GM12873 (cell line): ENCODE results near the gene PPP1R14B.

ENCODE experiments used
- TF ChIP-seq, protein P1 (sequence below): IDR thresholded peaks from 2 replicates; pipeline ENCODE4 v1.5.1; 2012; ENCODE audit warnings: low read depth, mild to moderate bottlenecking, moderate library complexity, low read length, control low read depth; ENCODE audit not compliant: insufficient read depth; ENCODE audit errors: missing control alignments

PPP1R14B gene

DNA sequence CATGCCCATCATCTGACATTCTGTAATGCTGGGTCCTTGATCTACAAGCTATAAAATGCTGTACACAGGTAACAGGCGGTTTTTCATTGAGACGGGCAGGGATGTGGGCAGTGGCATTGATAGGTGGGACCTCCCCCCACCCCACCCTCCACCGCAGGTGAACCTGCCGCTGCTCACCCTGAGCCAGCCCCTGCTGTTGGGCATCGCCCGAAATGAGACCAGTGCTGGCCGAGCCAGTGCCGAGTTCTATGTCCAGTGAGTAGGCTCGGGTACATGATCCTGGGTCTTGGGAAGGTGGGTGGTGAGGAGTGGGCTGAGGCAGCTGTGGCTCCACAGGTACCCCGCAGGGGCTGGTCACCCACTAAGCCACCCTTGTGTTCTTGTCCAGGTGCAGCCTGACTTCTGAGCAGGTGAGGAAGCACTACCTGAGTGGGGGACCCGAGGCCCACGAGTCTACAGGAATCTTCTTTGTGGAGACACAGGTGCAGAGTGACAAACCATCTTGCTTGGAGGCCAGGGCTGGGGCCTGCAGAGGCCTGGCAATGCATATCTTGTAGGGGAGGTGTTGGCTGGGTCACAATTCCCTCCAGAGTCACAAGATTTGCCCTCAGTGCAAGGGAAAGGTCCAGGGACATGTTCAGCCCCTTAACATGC, 17.5 kb downstream of the PPP1R14B start:
- TF ChIP-seq, protein P1, sequence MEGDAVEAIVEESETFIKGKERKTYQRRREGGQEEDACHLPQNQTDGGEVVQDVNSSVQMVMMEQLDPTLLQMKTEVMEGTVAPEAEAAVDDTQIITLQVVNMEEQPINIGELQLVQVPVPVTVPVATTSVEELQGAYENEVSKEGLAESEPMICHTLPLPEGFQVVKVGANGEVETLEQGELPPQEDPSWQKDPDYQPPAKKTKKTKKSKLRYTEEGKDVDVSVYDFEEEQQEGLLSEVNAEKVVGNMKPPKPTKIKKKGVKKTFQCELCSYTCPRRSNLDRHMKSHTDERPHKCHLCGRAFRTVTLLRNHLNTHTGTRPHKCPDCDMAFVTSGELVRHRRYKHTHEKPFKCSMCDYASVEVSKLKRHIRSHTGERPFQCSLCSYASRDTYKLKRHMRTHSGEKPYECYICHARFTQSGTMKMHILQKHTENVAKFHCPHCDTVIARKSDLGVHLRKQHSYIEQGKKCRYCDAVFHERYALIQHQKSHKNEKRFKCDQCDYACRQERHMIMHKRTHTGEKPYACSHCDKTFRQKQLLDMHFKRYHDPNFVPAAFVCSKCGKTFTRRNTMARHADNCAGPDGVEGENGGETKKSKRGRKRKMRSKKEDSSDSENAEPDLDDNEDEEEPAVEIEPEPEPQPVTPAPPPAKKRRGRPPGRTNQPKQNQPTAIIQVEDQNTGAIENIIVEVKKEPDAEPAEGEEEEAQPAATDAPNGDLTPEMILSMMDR: no peak

DNA sequence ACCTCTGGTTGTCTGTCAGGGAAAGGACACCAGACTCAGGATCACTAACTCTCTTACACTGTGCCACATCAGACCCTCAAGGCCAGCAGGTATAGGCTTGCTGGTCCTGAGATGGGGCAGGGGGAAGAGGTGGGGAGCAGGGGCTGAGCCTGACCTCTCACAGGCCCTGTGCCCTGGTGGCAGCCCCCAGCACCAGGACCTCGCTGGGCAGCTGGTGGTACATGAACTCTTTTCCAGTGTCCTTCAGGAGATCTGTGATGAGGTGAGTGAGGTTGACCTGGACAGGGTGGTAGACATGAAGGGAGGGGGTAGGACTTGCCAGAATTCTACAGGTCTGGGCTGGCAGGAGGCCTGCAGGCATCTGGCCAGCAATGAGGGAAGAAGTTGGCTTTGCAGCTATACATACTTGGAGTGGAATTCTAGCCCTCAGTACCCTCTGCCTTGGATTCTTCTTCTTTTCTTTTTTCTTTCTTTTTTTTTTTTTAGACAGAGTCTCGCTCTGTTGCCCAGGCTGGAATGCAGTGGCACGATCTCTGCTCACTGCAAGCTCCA, 19.3 kb downstream of the PPP1R14B start:
- TF ChIP-seq, protein P1: no peak

DNA sequence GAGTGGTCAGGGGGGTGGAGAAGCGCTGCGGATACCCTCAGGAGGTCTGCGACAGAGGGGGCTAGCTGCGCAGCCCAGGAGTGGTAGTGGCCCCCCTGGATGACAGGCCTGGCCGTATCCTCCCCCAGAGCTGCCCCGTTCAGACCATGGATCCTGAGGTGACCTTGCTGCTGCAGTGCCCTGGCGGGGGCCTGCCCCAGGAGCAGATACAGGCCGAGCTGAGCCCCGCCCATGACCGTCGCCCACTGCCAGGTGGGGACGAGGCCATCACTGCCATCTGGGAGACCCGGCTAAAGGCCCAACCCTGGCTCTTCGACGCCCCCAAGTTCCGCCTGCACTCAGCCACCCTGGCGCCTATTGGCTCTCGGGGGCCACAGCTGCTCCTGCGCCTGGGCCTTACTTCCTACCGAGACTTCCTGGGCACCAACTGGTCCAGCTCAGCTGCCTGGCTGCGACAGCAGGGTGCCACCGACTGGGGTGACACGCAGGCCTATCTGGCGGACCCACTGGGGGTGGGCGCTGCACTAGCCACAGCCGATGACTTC, 20.2 kb downstream of the PPP1R14B start:
- TF ChIP-seq, protein P1: no peak

DNA sequence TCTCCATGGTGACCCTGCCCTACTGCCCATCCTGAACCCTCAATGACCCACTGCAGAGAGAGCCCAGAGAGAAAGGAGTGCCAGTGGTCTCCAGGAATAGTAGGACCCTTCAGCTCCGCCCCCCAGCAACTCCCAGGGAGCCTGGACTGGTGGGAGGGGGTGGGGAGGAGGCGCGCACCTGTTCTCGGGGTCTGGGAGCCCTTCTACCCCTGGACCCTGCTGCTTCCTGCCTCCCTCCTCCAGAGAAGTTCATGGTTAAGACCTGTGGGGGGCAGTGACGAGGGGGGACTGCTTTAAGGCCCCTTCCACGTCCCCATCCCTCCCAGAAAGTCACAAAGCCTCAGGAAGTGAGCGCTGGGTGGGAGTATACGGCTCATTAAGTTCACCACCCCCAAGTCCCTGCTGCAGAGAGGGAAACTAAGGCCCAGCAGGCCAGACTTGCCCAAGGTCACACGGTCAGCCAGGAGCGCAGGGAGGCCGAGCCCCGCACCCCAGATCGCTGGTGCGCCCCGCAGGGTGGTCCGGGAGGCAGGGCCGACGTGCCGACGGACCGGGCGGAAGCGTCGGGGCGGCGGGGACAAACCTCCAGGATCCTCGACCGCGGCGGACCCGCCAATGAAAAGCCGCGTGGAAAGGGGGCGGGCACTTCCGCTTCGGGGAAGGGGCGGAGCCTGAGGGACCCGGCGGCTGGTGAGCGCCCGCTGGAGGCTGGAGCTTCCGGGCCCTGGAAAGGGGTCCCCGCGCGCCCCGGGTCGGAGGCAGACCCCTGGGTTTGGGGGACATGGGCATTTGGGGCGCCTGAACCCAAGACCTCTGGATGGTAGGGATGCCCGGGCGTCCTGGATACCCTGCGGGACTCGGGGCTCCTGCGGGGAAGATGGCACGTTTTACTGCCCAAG, 20.9 kb downstream of the PPP1R14B start, which contains the start of the genes NUDT22 and TRPT1:
TSS of gene NUDT22 (plus strand) at position 667 of the 899 bp plus-strand sequence. CDS start 379 bp downstream, outside the sequence.
TSS of gene TRPT1 (minus strand) at position 579 of the 899 bp plus-strand sequence. CDS start at position 253, 326 bp downstream.
- TF ChIP-seq, protein P1: peak; percentile 51

DNA sequence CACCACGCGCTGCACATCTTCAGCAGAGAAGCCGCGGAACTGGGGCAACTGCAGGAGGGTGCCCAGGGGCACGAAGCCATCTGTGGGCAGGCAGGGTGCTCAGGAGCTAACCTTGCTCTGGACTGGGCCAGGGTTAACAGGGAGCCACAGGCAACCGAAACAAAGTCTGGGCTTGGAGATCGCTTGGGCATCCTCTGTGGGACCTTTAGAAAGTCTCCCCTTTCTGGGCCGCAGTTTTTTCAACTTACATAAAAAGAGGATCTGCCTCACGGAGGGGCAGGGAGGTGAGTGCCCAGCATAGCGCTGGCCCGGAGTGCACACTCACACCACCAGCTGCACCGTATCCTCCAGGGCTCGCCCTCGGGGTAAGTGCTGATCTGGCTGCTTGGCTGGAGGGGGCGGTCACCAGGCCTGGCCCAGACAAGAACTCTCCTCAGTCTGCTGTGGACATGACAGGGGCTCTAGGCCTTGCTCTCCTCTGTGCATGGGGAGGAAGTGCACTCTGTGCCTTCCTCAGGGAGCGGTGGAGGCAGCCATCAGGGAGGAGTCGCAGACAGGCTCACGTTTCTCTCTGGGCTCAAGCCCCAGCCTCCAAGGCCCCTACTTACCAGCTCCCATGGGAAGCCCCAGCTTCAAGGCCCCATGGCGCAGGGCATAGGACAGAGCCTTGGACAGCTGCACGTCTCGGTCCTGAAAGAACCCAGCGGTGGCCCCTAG, 21.7 kb downstream of the PPP1R14B start:
- TF ChIP-seq, protein P1: no peak

DNA sequence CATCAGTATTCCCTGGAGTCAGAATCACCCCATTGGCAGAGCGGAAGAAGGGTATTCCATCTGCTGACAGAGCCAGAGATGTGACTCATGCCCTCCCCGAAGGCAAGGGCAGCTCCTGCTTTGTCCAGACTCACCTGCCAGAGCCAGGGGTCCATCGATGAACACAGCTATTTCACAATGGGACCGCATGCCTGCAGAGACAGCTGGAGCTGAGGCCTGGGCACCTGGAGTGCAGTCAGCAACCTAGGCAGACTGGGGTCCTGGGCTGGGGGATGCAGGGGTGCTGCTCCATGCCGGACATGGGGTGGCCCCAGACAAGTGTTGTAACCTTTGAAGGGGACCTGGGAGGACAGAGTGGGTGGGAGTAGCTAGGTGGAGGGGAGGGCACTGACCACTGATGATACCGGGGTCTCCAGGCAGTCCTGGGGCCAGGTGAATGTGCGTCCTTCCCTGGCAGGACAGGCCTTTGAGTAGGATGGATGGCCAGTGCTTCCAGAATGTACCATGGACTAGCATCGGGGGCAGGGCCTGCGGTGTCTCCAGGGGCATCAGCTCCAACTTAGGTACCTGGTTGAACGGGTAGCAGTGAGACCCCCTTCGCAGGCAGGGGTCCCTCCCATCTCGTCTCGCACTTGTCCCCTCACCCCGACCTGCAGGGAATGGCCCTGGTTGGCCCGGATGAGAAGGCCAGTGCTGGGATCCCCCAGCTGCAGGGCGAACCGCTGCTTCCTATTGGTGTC, 22.4 kb downstream of the PPP1R14B start:
- TF ChIP-seq, protein P1: no peak
